CD4-positive, alpha-beta T cell treated with Interferon alpha-2 for 1 hour (primary cell): ENCODE measurements around the gene PCMTD2.
"Not testable (repeated sequence)": the region's sequence is repeated elsewhere in the genome, so short reads cannot be mapped to it uniquely, and the experiment has no call there.

Experiments
- DNase-seq, 2 donors: peaks; one replicate each; pipeline ENCODE4 v3.0.0-alpha.2; 2020 to 2022

The PCMTD2 gene

DNA sequence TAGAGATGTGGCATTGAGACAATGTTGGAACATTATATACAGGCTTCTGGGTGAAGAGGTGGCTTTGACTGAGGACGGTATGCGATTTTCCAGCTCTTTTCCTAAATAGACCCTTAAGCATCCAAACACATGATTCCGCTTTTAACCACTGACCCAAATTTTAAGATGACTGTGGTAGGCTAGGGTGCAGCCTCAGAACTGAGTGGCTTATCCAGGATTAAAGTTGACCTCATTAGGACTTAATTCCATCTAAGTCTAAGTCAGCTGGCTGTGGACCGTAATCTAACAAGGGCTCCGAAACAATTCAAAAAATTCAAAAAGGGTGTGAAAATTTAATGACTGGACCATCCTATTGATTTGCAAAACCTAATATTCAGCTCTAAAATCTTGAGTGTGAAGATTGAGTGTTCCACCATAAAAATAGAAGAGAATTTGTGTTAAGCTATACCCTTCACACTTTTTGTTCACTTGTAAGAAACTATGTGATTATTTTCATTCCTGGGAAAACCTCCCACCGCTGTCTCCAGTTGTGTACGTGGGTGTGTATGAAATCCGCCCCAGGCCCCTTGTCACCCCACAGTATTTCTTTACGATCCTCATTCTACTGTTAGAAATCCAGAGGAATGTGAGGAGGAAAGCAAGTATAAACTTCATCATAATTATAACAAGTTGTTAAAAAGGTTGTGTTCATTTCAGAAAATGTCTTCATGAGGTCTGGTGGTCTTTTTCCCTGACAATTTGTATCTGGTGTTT, 2.7 kb downstream of the PCMTD2 start:
- DNase-seq, result no peak

- no peak for DNase-seq
Measured at GRCh38 chr20:64260239-64260638, 4.7 kb downstream of the PCMTD2 start.

DNA sequence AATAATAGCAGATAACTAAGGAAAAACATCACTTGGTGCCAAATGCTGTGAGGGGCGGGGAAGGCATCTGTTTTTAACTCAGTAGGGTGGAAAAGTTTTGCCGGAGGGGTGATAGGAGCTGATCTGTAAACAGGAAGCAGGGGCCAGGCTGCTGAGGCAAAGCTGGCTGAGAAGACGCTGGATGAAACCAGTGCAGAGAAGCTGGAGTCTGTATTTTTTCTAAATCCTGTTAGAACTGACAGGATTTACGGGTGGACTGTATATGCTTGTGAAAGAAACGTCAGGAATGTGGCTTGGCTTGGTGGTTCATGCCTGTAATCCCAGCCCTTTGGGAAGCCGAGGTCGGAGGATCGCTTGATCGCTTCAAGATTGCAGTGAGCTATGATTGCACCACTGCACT, 5.6 kb downstream of the PCMTD2 start:
- DNase-seq, result no peak

DNA sequence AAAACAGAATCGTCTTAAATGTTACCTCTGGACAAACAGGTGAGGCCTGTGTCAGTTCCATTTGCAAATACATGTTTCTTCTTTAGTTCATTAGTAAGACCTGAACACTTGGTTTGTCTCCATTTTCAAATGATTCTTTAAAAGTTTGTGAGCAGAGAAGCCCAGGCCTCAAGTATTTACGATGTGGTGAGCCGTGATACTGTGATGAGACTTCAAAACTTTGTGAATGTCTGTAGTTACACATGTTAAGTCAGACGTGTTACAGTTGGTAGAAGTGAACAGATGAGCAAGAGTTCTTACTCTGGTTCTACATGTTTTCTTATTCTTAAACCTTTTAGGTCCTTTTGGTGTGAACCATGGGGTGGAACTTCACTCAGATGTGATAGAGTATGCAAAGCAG, 8.5 kb downstream of the PCMTD2 start:
- no peak for DNase-seq

- no peak for DNase-seq
Measured at GRCh38 chr20:64265201-64265600, 9.7 kb downstream of the PCMTD2 start.

- no peak for DNase-seq
Measured at GRCh38 chr20:64266988-64267387, 11.4 kb downstream of the PCMTD2 start.

DNA sequence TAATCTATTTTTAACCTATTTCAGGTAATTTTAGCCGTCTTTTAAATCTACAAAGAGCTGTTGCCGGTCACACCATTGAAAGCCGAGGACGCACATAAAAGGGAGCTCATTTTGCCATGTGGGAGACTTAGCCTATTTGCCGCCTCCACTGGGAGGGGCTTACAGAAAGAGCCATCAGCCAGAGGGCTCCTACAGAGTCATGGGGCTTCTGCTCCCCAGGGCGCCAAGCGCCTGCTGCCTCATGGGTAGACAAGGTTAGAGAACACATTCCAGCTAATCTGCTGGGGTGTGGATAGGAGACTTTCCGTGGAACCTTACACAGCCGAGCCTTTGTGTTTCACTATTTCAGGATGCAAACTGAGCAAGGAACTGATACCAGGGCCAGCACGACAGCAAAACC, 12.6 kb downstream of the PCMTD2 start:
- no peak for DNase-seq

DNA sequence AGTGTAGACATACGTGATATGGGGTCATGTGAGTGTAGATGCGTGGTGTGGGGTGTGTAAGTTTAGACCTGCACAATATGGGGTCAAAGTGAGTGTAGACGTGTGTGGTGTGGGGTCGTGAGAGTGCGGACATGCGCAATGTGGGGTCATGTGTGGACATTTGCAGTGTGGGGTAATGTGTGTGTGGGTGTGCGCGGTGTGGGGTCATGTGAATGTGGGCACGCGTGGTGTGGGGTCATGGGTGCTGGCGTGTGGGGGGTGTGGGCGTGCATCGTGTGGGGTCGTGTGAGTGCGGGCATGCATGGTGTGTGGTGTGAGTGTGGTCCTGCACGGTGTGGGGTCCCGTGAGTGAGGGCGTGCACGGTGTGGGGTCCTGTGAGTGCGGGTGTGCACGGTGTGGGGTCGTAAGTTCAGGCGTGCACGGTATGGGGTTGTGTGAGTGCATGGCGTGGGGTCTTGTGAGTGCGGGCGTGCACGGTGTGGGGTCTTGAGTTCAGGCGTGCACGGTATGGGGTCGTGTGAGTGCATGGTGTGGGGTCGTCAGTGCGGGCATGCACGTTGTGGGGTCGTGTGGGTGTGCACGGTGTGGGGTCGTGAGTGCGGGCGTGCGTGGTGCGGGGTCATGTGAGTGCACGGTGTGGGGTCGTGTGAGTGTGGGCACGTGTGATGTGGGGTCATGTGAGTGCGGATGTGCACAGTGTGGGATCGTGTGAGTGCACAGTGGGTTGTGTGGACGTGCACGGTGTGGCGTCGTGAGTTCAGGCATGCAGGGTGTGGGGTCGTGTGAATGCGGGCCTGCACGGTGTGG, 14.3 kb downstream of the PCMTD2 start:
- DNase-seq, result no peak

GRCh38 chr20:64271636-64272035, 16.1 kb downstream of the PCMTD2 start:
- DNase-seq, result no peak

DNA sequence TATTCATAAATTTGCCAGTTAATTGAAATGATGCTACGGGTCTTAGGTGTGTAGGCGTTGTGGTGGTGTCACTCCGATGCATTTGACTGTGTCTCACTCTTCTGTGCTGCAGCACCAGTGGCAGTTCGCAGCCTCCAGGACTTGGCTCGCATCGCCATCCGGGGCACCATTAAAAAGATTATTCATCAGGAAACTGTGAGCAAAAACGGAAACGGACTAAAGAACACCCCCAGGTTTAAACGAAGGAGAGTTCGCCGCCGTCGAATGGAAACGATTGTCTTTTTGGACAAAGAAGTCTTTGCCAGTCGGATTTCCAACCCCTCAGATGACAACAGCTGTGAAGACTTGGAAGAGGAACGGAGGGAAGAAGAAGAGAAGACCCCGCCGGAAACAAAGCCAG, 17.6 kb downstream of the PCMTD2 start:
- no peak for DNase-seq

- no peak for DNase-seq
Measured at GRCh38 chr20:64276817-64277216, 21.3 kb downstream of the PCMTD2 start.

DNA sequence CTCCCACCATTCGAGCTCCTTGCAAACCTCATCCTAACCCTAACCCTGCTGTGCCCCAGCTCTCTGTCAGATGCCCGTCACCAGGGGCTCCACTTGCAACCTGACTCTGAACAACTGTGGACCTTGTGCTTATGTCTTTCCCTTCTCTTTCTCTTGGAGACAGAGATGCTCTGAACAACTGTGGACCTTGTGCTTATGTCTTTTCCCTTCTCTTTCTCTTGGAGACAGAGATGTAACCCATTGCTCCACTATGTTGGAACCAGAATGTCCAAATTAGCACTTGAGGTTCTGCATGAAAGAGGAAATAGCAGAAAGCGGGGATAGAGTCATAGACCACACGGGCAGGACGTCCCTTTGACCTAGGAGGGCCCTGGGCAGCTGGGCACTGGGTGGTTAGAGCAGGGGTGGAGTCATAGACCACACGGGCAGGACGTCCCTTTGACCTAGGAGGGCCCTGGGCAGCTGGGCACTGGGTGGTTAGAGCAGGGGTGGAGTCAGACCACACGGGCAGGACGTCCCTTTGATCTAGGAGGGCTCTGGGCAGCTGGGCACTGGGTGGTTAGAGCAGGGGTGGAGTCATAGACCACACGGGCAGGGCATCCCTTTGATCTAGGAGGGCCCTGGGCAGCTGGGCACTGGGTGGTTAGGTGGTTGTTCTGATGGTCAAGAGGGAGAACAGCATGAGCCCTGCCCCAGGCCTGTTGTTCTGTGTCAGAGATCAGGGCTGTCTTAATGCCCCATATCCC, 22.2 kb downstream of the PCMTD2 start:
- DNase-seq, result no peak

DNA sequence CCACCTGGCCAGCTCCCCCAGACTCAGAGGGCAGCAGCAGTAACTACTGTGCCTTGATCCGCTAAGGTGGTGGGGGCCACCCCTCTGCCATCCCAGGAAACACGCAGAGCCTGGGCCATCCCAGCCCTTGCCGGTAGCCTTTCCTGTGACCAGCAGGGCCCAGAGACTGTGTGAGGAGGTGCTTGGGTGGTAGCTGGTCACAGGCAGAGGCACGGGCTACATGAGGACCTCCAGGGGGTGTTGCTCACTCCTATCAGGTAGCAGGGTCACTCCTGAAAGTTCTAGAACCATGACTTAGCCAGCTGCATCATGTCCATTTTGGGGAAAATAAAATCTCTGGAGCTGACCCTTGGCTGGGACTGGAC, 22.8 kb downstream of the PCMTD2 start:
- no peak for DNase-seq

DNA sequence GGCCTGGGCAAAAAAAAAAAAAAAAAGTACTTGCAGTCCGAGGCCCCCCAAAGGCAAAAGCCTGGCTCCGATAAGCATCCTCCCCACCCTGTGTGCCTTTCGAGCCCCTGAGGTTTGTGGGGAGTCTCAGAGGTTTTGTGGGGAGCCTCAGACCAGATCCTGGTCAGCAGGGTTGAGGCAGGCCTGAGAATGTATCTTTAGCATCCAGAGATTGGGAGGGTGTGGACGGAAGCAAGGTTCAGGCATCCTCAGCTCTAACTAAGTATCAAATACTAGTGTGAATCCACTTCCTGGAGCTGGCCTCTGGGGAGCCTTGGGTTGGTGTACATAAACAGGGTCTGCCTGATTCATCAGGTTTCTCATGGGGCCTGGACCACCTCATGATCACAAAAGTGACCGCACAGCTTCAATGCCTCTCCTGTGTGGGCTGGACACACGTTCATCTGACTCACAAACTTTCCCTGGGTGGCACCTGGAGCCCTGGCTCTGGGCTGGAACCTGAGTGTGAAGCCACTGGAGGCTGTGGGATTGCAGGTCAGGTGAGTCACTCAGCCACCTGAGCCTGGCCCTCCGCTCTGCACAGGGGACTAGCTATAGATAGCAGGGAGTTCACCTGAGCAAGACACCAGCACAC, 24.4 kb downstream of the PCMTD2 start:
- DNase-seq, result no peak

DNA sequence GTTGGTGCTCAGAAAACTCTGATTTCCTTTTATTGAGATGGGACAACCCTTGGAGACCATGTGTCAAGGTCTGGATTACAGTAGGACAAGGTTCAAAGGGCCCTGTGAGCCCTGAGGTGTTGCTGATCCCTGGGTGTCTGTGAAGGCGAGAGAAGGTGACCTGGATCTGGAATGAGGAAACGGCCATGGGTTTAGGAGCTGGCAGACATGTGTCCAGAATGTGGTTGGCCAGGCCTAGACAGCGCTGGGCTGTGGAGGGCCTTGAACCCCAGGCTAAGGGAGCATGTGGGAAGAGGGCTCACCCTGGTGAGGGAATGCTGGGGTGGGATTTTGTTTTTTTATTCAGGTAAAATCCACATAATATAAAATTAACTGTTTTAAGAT, 24.9 kb downstream of the PCMTD2 start:
- DNase-seq, result no peak

GRCh38 chr20:64283646-64284045, 28.1 kb downstream of the PCMTD2 start:
- DNase-seq, result no peak

DNA sequence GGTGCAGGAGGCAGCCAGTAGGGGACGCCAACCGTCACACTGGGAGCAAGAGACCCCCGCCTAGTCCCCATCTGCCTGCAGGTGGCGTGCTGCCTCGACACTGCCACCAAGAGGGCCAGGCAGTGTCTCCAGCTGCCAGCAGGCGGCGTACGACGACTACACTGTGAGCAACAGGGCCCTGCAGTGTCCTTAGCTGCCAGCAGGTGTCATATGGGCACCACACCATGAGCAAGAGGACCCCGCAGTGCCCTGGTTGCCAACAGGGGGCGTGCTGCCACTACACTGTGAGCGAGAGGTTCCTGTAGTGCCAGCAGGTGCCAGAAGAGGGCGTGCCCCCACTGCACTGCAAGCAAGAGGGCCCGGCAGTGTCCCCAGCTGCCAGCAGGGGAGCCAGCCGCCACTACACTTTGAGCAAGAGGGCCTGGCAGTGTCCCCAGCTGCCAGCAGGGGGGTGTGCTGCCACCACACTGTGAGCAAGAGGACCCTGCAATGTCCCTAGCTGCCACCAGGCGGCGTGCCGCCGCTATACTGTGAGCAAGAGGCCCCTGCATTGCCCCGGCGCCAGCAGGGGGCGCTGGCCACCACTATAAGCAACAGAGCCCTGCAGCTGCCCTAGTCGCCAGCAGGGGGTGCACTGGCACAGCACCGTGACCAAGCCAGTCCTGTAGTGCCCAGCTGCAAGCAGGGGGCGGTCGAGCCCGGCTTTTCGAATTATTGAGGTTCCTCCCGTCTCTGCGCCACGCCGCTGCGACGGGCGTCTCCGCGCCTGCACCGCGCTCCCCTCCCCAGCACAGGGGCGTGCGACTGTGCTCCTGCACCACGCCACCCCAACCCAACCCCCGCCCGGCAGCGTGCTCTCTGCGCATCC, 30.3 kb downstream of the PCMTD2 start:
- peak; percentile 81 to 85 for DNase-seq

DNA sequence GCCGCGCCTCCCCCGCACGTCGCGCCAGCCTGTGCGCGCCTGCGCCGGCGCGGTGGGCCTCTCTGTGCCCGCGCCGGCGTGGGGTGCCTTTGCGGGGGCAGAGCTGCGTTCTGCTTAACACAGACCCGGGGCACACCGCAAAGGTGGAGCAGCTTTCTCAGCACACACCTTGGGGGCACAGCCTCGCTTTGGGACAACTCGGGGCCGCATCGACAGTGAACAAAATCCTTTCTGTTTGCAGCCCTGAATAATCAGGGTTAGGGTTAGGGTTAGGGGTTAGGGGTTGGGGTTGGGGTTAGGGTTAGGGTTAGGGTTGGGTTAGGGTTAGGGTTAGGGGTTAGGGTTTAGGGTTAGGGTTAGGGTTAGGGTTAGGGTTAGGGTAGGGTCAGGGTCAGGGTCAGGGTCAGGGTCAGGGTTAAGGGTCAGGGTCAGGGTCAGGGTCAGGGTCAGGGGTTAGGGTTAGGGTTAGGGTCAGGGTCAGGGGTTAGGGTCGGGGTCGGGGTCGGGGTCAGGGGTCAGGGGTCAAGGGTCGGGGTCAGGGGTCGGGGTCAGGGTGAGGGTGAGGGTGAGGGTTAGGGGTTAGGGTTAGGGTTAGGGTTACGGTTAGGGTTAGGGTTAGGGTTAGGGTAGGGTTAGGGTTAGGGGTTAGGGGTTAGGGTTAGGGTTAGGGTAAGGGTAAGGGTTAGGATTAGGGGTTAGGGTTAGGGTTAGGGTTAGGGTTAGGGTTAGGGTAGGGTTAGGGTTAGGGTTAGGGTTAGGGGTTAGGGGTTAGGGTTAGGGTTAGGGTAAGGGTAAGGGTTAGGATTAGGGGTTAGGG, 31.1 kb downstream of the PCMTD2 start:
- not testable (repeated sequence) for DNase-seq

- DNase-seq, result not testable (repeated sequence)
Measured at GRCh38 chr20:64287264-64287590, 31.7 kb downstream of the PCMTD2 start.

DNA sequence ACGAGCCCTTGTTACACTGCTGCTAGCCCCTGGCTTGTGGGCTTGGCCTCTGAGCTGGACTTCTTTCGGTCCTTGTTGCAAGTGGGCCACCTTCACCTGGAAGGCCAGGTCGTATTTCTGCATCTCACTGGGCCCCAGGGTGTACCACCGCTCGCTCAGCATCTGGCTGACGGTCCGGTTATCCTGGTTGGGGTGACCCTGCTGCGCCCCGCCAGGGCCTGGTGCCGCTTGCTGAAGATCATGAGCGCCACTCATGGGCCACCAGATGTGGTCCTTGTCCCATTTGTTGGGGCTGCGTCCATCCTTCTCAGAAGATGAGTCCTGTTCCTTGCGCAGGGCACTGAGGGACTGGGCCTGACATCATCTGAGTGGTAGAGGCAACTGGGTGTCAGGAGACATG, 36.6 kb downstream of the PCMTD2 start:
- not testable (repeated sequence) for DNase-seq

DNA sequence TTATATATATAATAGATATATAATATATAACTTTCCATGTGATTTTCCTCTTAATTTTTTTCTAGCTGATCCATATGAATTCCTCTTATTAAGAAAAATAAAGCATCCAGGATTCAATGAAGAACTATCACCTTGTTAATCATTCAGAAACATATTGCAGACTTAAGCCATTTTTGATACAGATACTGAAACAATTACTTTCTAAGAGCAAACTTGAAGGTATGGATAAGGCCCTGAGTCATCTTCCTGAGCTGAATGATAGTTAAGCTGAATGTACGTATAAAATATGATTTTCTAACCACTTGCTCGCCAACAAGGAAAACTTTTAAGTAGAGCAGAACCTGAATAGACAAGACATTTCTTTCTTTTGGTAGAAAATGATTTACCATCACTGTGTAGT, 47.5 kb downstream of the PCMTD2 start:
- not testable (repeated sequence) for DNase-seq
